ENCODE data around the gene PLK5.

The PLK5 gene

GRCh38 chr19:1556390-1557070 is 32.7 kb downstream of the PLK5 start:
- TF ChIP-seq, protein P1, sequence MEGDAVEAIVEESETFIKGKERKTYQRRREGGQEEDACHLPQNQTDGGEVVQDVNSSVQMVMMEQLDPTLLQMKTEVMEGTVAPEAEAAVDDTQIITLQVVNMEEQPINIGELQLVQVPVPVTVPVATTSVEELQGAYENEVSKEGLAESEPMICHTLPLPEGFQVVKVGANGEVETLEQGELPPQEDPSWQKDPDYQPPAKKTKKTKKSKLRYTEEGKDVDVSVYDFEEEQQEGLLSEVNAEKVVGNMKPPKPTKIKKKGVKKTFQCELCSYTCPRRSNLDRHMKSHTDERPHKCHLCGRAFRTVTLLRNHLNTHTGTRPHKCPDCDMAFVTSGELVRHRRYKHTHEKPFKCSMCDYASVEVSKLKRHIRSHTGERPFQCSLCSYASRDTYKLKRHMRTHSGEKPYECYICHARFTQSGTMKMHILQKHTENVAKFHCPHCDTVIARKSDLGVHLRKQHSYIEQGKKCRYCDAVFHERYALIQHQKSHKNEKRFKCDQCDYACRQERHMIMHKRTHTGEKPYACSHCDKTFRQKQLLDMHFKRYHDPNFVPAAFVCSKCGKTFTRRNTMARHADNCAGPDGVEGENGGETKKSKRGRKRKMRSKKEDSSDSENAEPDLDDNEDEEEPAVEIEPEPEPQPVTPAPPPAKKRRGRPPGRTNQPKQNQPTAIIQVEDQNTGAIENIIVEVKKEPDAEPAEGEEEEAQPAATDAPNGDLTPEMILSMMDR (IDR thresholded peaks at IDR 0.05): no peak
- Histone ChIP-seq H3K4me3 (ENCODE audit: low read depth, low read length) (no peak overlapping the region), H3K79me2 (no peaks in the 10 kb centered on the region), H3K27me3 (ENCODE audit: control insufficient read depth, insufficient read depth, low read length) (no peaks in the 10 kb centered on the region), H3K9ac (no peak overlapping the region), H3K27ac (no peak overlapping the region), H3K9me3 (ENCODE audit: control insufficient read depth, low read length) (no peaks in the 10 kb centered on the region), H3K36me3 (ENCODE audit: control insufficient read depth, insufficient read depth, low read length) (no peaks in the 10 kb centered on the region), H2AFZ (no peak overlapping the region), H3K4me2 (ENCODE audit: low read length) (no peak overlapping the region), H3K4me1 (no peaks in the 10 kb centered on the region)

GRCh38 chr19:1558552-1558951 is 34.7 kb downstream of the PLK5 start:
- Histone ChIP-seq H3K36me3 (ENCODE audit: control insufficient read depth, insufficient read depth, low read length) (no peaks in the 10 kb centered on the region), H3K27ac (no peak overlapping the region), H2AFZ (no peak overlapping the region), H3K27me3 (ENCODE audit: control insufficient read depth, insufficient read depth, low read length) (no peaks in the 10 kb centered on the region), H3K4me3 (ENCODE audit: low read depth, low read length) (no peak overlapping the region), H3K4me1 (no peaks in the 10 kb centered on the region), H3K9me3 (ENCODE audit: control insufficient read depth, low read length) (no peaks in the 10 kb centered on the region), H3K4me2 (ENCODE audit: low read length) (no peak overlapping the region), H3K79me2 (no peaks in the 10 kb centered on the region), H3K9ac (no peak overlapping the region)
- TF ChIP-seq, protein P1 (IDR thresholded peaks at IDR 0.05): no peak

GRCh38 chr19:1560286-1560882 is 36.5 kb downstream of the PLK5 start:
- Histone ChIP-seq H3K27me3 (ENCODE audit: control insufficient read depth, insufficient read depth, low read length) (no peaks in the 10 kb centered on the region), H2AFZ (no peak overlapping the region), H3K36me3 (ENCODE audit: control insufficient read depth, insufficient read depth, low read length) (no peaks in the 10 kb centered on the region), H3K4me1 (no peaks in the 10 kb centered on the region), H3K9ac (no peak overlapping the region), H3K4me2 (ENCODE audit: low read length) (no peak overlapping the region), H3K27ac (no peak overlapping the region), H3K79me2 (no peaks in the 10 kb centered on the region), H3K4me3 (ENCODE audit: low read depth, low read length) (no peak overlapping the region), H3K9me3 (ENCODE audit: control insufficient read depth, low read length) (no peaks in the 10 kb centered on the region)
- TF ChIP-seq, protein P1 (IDR thresholded peaks at IDR 0.05): no peak

DNA sequence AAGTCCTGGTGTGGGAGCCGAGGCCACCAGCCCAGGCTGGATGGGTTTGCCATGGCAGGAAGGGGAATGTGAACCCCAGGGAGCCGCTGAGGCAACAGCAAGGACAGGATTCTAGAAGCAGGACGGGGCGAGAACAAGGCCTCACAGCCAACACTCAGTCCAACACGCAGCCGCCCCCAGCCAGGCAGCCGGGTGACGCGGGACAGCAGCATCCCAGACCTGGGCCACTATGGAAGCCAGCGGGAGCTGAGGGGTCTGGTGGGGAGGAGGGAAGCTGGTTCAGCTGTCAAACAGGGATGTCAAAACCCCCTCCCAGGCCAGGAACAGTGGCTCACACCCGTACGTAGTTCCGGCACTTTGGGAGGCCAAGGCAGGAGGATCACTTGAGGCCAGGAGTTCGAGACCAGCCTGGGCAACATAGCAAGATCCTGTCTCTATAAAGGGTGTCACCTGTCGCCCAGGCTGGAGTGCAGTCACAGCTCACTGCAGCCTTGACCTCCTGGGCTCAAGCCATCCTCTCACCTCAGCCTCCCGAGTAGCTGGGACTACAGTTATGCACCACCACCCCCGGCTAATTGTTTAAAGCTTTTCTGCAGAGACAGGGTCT is 37.5 kb downstream of the PLK5 start:
- H3K36me3 ChIP-seq (ENCODE audit: control insufficient read depth, insufficient read depth, low read length): no peaks in the 10 kb centered on the region
- H2AFZ ChIP-seq: no peak overlapping the region
- no peak overlapping the region for H3K4me2 ChIP-seq (ENCODE audit: low read length)
- no peaks in the 10 kb centered on the region for H3K79me2 ChIP-seq
- no peaks in the 10 kb centered on the region for H3K9me3 ChIP-seq (ENCODE audit: control insufficient read depth, low read length)
- H3K4me3 ChIP-seq (ENCODE audit: low read depth, low read length): no peak overlapping the region
- H3K4me1 ChIP-seq: no peaks in the 10 kb centered on the region
- H3K27ac ChIP-seq: no peak overlapping the region
- H3K9ac ChIP-seq: no peak overlapping the region
- no peaks in the 10 kb centered on the region for H3K27me3 ChIP-seq (ENCODE audit: control insufficient read depth, insufficient read depth, low read length)
- TF ChIP-seq, protein P1 (IDR thresholded peaks at IDR 0.05): no peak
